ENCODE data around the gene LILRB2. TPM values are rescaled to one million over a fixed set of nuclear protein-coding genes. Genes with fewer than 3 reads are reported as not detected.

Gene LILRB2
- total RNA-seq, 1 experiment from 2014 or later, result not detected

DNA sequence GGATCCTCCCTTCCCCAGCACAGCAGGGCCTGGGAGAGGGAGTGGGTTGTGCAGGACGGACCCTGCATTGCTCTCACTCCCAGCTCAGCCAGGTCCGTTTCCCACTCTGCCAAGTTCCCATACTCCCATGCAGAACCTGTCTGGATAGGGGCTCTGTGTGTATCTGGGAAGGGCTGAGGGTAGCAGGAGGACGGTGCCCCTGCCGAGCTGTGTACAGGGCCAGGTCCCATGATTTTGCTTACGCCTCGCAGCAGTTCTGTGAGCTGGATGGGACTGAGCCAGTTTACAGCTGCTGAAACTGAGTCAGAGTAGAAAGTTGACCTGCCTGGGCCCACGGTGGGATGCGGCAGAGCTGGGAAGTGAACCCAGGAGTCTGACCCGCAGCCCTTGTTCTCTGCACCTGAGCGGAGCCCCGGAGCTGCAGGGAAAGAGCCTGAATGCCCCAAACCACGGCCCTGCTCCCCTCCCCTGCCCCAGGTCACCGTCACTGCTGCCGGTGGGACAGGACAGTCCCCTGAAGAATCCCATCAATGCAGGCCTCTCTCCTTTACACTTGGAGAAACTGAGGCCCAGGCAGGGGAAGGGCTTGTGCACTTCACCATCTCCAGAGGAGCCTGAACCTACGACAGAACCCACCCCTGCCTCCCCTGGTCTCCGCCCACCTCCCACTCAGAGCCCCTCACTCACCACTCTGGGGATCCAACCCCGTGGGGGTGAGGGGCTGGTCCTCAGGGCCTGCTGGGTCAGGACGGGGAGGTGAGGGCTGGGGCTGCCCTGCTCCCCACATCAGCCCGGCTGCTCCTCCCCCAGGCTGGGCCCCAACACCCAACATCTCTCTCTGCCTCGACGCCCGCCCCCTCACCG is 27.3 kb downstream of the LILRB2 start:
- Histone ChIP-seq H3K9me3 (no peaks in the 10 kb centered on the region), H3K27me3 (replicated peaks; ENCODE audit: control insufficient read depth, insufficient read depth, low read length) (no peaks in the 10 kb centered on the region), H3K36me3 (ENCODE audit: control insufficient read depth, insufficient read depth, low read length) (no peaks in the 10 kb centered on the region), H3K4me1 (no peaks in the 10 kb centered on the region), H3K4me3 (ENCODE audit: low read depth, low read length) (no peak overlapping the region)
- POLR2A ChIA-PET, result no interaction called here
- intact Hi-C loops (cut with micrococcal nuclease; ENCODE audit: unreplicated experiment), result no loop called here
- no peaks in the 10 kb centered on the region for H3K9me3 Mint-ChIP-seq (ENCODE audit: unreplicated experiment)
- H3K27ac Mint-ChIP-seq (ENCODE audit: unreplicated experiment), result no peak overlapping the region
- peaks cover 26% of the 10 kb centered on the region for H3K27me3 Mint-ChIP-seq (ENCODE audit: insufficient read depth, unreplicated experiment)
- H3K4me1 Mint-ChIP-seq (ENCODE audit: low read depth, unreplicated experiment), result no peaks in the 10 kb centered on the region
- H3K4me3 Mint-ChIP-seq (ENCODE audit: unreplicated experiment), result no peak overlapping the region
- CTCF ChIA-PET, result interaction anchor here (1.4 kb wide), 1 partner anchor 12 kb away, joined by 5 read pairs; no protein-coding TSS in a partner anchor
- DNase-seq, result no peak
- H3K36me3 Mint-ChIP-seq (ENCODE audit: insufficient read depth, unreplicated experiment), result no peaks in the 10 kb centered on the region
- TF ChIP-seq, protein P1, sequence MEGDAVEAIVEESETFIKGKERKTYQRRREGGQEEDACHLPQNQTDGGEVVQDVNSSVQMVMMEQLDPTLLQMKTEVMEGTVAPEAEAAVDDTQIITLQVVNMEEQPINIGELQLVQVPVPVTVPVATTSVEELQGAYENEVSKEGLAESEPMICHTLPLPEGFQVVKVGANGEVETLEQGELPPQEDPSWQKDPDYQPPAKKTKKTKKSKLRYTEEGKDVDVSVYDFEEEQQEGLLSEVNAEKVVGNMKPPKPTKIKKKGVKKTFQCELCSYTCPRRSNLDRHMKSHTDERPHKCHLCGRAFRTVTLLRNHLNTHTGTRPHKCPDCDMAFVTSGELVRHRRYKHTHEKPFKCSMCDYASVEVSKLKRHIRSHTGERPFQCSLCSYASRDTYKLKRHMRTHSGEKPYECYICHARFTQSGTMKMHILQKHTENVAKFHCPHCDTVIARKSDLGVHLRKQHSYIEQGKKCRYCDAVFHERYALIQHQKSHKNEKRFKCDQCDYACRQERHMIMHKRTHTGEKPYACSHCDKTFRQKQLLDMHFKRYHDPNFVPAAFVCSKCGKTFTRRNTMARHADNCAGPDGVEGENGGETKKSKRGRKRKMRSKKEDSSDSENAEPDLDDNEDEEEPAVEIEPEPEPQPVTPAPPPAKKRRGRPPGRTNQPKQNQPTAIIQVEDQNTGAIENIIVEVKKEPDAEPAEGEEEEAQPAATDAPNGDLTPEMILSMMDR (IDR thresholded peaks at IDR 0.05; ENCODE audit: insufficient read depth in 1 of 2, low read depth in 1 of 2, low read length in 1 of 2, severe bottlenecking in 1 of 2, unreplicated experiment in 1 of 2), result no peak
- BruUV-seq (replicated peaks), result no TSS peak

DNA sequence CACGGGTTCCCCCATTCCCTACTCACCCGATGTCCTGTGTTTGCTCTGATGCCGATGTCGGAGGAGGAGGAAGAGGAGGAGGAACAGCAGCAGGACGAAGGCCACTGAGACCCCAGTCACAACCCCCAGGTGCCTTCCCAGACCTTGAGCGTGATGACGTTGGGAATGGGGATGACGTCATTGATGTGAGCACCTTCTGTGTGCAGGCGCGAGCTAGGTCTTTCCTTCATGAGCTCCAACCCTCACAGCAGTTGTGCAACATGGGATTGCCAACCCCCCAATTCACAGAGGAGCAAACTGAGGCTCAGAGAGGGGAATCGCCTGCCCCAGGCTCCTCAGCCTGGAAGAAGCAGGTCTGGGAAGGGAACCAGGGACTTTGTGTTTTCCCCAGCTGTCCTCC is 28.1 kb downstream of the LILRB2 start:
- intact Hi-C loops (cut with micrococcal nuclease; ENCODE audit: unreplicated experiment), result no loop called here
- H3K27ac Mint-ChIP-seq (ENCODE audit: unreplicated experiment), result no peak overlapping the region
- no peak for DNase-seq
- Histone ChIP-seq H3K4me1 (no peaks in the 10 kb centered on the region), H3K9me3 (no peaks in the 10 kb centered on the region), H3K27me3 (replicated peaks; ENCODE audit: control insufficient read depth, insufficient read depth, low read length) (no peaks in the 10 kb centered on the region), H3K36me3 (ENCODE audit: control insufficient read depth, insufficient read depth, low read length) (no peaks in the 10 kb centered on the region), H3K4me3 (ENCODE audit: low read depth, low read length) (no peak overlapping the region)
- H3K4me1 Mint-ChIP-seq (ENCODE audit: low read depth, unreplicated experiment), result no peaks in the 10 kb centered on the region
- TF ChIP-seq, protein P1 (IDR thresholded peaks at IDR 0.05; ENCODE audit: insufficient read depth in 1 of 2, low read depth in 1 of 2, low read length in 1 of 2, severe bottlenecking in 1 of 2, unreplicated experiment in 1 of 2), result no peak
- BruUV-seq (replicated peaks), result no TSS peak
- ChIA-PET POLR2A (no interaction called here), CTCF (interaction anchor here (1.4 kb wide), 1 partner anchor 13 kb away, joined by 5 read pairs; no protein-coding TSS in a partner anchor)
- H3K9me3 Mint-ChIP-seq (ENCODE audit: unreplicated experiment), result no peaks in the 10 kb centered on the region
- H3K36me3 Mint-ChIP-seq (ENCODE audit: insufficient read depth, unreplicated experiment), result no peaks in the 10 kb centered on the region
- peaks cover 27% of the 10 kb centered on the region for H3K27me3 Mint-ChIP-seq (ENCODE audit: insufficient read depth, unreplicated experiment)
- H3K4me3 Mint-ChIP-seq (ENCODE audit: unreplicated experiment), result no peak overlapping the region

DNA sequence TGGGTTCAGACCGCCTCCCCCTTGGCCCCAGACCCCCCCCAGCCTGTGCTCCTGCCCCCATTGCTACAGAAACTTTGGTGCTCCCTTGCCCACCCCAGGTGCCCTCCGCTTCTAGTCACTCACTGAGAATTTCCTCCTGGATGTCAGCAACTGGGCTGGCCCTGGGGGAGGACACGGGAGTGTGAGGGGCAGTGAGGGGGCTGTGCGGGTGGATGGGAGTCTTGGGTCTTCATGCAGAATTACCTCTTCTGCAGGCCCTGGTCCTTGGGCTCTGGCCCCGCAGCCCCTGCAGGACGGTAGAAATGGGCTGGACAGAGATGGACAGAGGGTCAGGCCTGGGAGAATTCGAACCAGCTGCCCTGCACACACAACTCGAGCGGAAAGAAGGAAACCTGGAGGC is 28.7 kb downstream of the LILRB2 start:
- no TSS peak for BruUV-seq (replicated peaks)
- CTCF ChIA-PET, result no interaction called here

More for the DNA sequence above, 28.7 kb downstream of the LILRB2 start:
- TF ChIP-seq, protein P1 (IDR thresholded peaks at IDR 0.05; ENCODE audit: insufficient read depth in 1 of 2, low read depth in 1 of 2, low read length in 1 of 2, severe bottlenecking in 1 of 2, unreplicated experiment in 1 of 2), result no peak
- H3K27me3 ChIP-seq (replicated peaks; ENCODE audit: control insufficient read depth, insufficient read depth, low read length), result no peaks in the 10 kb centered on the region
- DNase-seq, result no peak
- Mint-ChIP-seq H3K4me3 (ENCODE audit: unreplicated experiment) (no peak overlapping the region), H3K27me3 (ENCODE audit: insufficient read depth, unreplicated experiment) (peaks cover 26% of the 10 kb centered on the region), H3K4me1 (ENCODE audit: low read depth, unreplicated experiment) (no peaks in the 10 kb centered on the region), H3K36me3 (ENCODE audit: insufficient read depth, unreplicated experiment) (no peaks in the 10 kb centered on the region), H3K9me3 (ENCODE audit: unreplicated experiment) (no peaks in the 10 kb centered on the region), H3K27ac (ENCODE audit: unreplicated experiment) (no peak overlapping the region)
- H3K36me3 ChIP-seq (ENCODE audit: control insufficient read depth, insufficient read depth, low read length), result no peaks in the 10 kb centered on the region
- H3K4me3 ChIP-seq (ENCODE audit: low read depth, low read length), result no peak overlapping the region
- intact Hi-C loops (cut with micrococcal nuclease; ENCODE audit: unreplicated experiment), result no loop called here
- no peaks in the 10 kb centered on the region for H3K9me3 ChIP-seq
- POLR2A ChIA-PET, result no interaction called here
- no peaks in the 10 kb centered on the region for H3K4me1 ChIP-seq
